ENCODE measurements around the gene FGF2.

Gene FGF2

GRCh38 chr4:122946142-122946541 is 119.5 kb downstream of the FGF2 start:
- DNase-seq, result no peak
